HepG2 (cell line): Measurements from ENCODE around the gene ATP9A. TPM values are rescaled to one million over a fixed set of nuclear protein-coding genes. Genes with fewer than 3 reads are reported as not detected.
A peak's percentile ranks its signal among the peaks of the same experiment; 100 is the strongest.

Experiments used
- ARID5B ChIP-seq: IDR thresholded peaks from 2 replicates; pipeline ENCODE4 v1.4.0; 2020; ENCODE audit warnings: mild to moderate bottlenecking, missing genetic modification reagents
- E2F1 ChIP-seq: sonication (generic); formaldehyde crosslinking; IDR thresholded peaks from 2 replicates; pipeline ENCODE4 v1.5.0; 2020; ENCODE audit warnings: missing genetic modification reagents
- ESRRA ChIP-seq: sonication (generic); formaldehyde crosslinking; IDR thresholded peaks from 2 replicates; pipeline ENCODE4 v1.5.1; 2020; ENCODE audit warnings: mild to moderate bottlenecking, low read depth, missing genetic modification reagents
- HNRNPL ChIP-seq: fragments of 200-400 bp; formaldehyde crosslinking; IDR thresholded peaks from 2 replicates; pipeline ENCODE4 v1.6.1; 2017; ENCODE audit warnings: mild to moderate bottlenecking, low read depth, low read length
- KDM5A ChIP-seq: fragments of 200-600 bp; sonication (generic); IDR thresholded peaks from 2 replicates; pipeline ENCODE4 v1.7.0; 2018; ENCODE audit warnings: antibody characterized with exemption, mild to moderate bottlenecking, low read length, borderline replicate concordance
- NKX3-1 ChIP-seq: sonication (generic); formaldehyde crosslinking; IDR thresholded peaks from 2 replicates; pipeline ENCODE4 v1.5.0; 2020; ENCODE audit warnings: missing genetic modification reagents
- PLSCR1 ChIP-seq: sonication (generic); formaldehyde crosslinking; IDR thresholded peaks from 2 replicates; pipeline ENCODE4 v1.5.0; 2020; ENCODE audit warnings: missing genetic modification reagents, mild to moderate bottlenecking, borderline replicate concordance
- TOE1 ChIP-seq: sonication (generic); formaldehyde crosslinking; IDR thresholded peaks from 2 replicates; pipeline ENCODE4 v1.4.0; 2020; ENCODE audit warnings: mild to moderate bottlenecking, missing genetic modification reagents
- ZBTB46 ChIP-seq: sonication (generic); formaldehyde crosslinking; IDR thresholded peaks from 2 replicates; pipeline ENCODE4 v1.4.0; 2020; ENCODE audit warnings: mild to moderate bottlenecking, missing genetic modification reagents, borderline replicate concordance
- ZFX ChIP-seq: sonication (generic); formaldehyde crosslinking; IDR thresholded peaks from 2 replicates; pipeline ENCODE4 v1.4.0; 2020; ENCODE audit warnings: mild to moderate bottlenecking, low read depth, missing genetic modification reagents, moderate library complexity
- ZMAT3 ChIP-seq: sonication (generic); formaldehyde crosslinking; conservative IDR thresholded peaks from 2 replicates; pipeline ENCODE4 v1.7.0; 2021; ENCODE audit warnings: missing genetic modification reagents
- ZNF263 ChIP-seq: sonication (generic); formaldehyde crosslinking; IDR thresholded peaks from 2 replicates; pipeline ENCODE4 v1.4.0; 2020; ENCODE audit warnings: missing genetic modification reagents
- ZNF333 ChIP-seq: sonication (generic); formaldehyde crosslinking; IDR thresholded peaks from 2 replicates; pipeline ENCODE4 v1.4.0; 2020; ENCODE audit warnings: mild to moderate bottlenecking, missing genetic modification reagents, borderline replicate concordance
- ZNF484 ChIP-seq: sonication (generic); formaldehyde crosslinking; IDR thresholded peaks from 2 replicates; pipeline ENCODE4 v1.5.1; 2020; ENCODE audit warnings: mild to moderate bottlenecking, low read depth, missing genetic modification reagents, borderline replicate concordance
- ZNF512 ChIP-seq: sonication (generic); formaldehyde crosslinking; IDR thresholded peaks from 2 replicates; pipeline ENCODE4 v1.4.0; 2020; ENCODE audit warnings: mild to moderate bottlenecking, missing genetic modification reagents
- ZNF746 ChIP-seq: sonication (generic); formaldehyde crosslinking; IDR thresholded peaks from 2 replicates; pipeline ENCODE4 v1.8.0; 2022; ENCODE audit warnings: mild to moderate bottlenecking, missing genetic modification reagents
- polyA plus RNA-seq, 8 experiments: library from polyadenylated mRNA; depleted of rRNA in 3 of 8; stranded (reverse) in 7 of 8; unstranded in 1 of 8; fragments of >200 nt; fragmentation: Illumina TruSeq in 4 of 8; extraction: Trizol in 4 of 8; gene quantifications; 2 replicates each; pipeline versions ENCODE4 v1.2.1 to v1.2.3, GENCODE V29; 2011 to 2016; ENCODE audit warnings: low read depth in 4 of 8, missing spikeins in 1 of 8, mixed read lengths in 1 of 8; ENCODE audit not compliant: insufficient read depth in 1 of 8
- total RNA-seq, 5 experiments: library from RNA; depleted of rRNA; stranded (reverse); fragments of >200 nt; fragmentation: Illumina TruSeq; extraction: Trizol; gene quantifications; 2 replicates each; pipeline ENCODE4 v1.2.3, GENCODE V29; 2016; ENCODE audit warnings: low read depth in 1 of 5

The ATP9A gene
- total and polyA plus RNA-seq, 2 of the 13 experiments (the other 11 are each of a cell fraction or from before 2014, with no cell fraction given): 11.8 to 18.5 TPM

GRCh38 chr20:51562332-51563173 is 205.6 kb downstream of the ATP9A start (continued):
- TF ChIP-seq HNRNPL (0 out of 2 replicates have a peak, but pooled peaks have one; percentile 47), ZBTB46 (CRISPR knock-in tag) (no peak), ZMAT3 (CRISPR knock-in tag) (0 out of 2 replicates have a peak, but pooled peaks have one; percentile 61), ZNF484 (CRISPR knock-in tag) (no peak), ARID5B (0 out of 2 replicates have a peak, but pooled peaks have one; percentile 25), PLSCR1 (CRISPR knock-in tag) (no peak), ZNF746 (no peak), NKX3-1 (CRISPR knock-in tag) (no peak), ZFX (CRISPR knock-in tag) (peak; percentile 58), TOE1 (no peak), ESRRA (CRISPR knock-in tag) (0 out of 2 replicates have a peak, but pooled peaks have one; percentile 42), E2F1 (CRISPR knock-in tag) (no peak), KDM5A (no peak), ZNF333 (CRISPR knock-in tag) (no peak), ZNF512 (CRISPR knock-in tag) (peak; percentile 57; the same call in 1 of the 2 replicates), ZNF263 (CRISPR knock-in tag) (peak; percentile 46; the same call in 1 of the 2 replicates)
